Colonic mucosa (tissue), 4 donors: ENCODE measurements around the gene SLC5A2. TPM values are rescaled to one million over a fixed set of nuclear protein-coding genes. Genes with fewer than 3 reads are reported as not detected.

ENCODE experiments used
- DNase-seq: peaks from one replicate; pipeline ENCODE4 v3.0.0-alpha.2; 2020
- H3K27ac ChIP-seq: fragments of 200-600 bp; one replicate; pipeline ENCODE4 v1.8.0; 2021
- H3K27me3 ChIP-seq: fragments of 200-600 bp; one replicate; pipeline ENCODE4 v1.8.0; 2021
- H3K36me3 ChIP-seq: fragments of 200-600 bp; one replicate; pipeline ENCODE4 v1.8.0; 2021
- H3K4me1 ChIP-seq: fragments of 200-600 bp; one replicate; pipeline ENCODE4 v1.8.0; 2021; ENCODE audit warnings: mild to moderate bottlenecking
- H3K4me3 ChIP-seq: fragments of 200-600 bp; one replicate; pipeline ENCODE4 v1.8.0; 2021
- H3K9ac ChIP-seq, 2 donors: one replicate each; pipeline ENCODE4 v1.7.0; 2013; ENCODE audit warnings: control low read depth in 2 of 2, low read depth in 2 of 2, low read length in 2 of 2
- H3K9me3 ChIP-seq: fragments of 200-600 bp; one replicate; pipeline ENCODE4 v1.8.0; 2021
- intact Hi-C: fragments of 100-400 bp; cut with DNase I; formaldehyde crosslinking; loops from one replicate; pipeline ENCODE4 v1.14.1; 2022
- total RNA-seq, 2 donors: library from RNA; stranded (reverse); fragmentation: NEBNext Ultra II Directional in 1 of 2; extraction: Animal tissue kit (Norgen Biotek cat#: 25700) in 1 of 2; gene quantifications; one replicate each; pipeline ENCODE4 v1.2.1, GENCODE V29; 2021
- TF ChIP-seq, protein P1 (sequence below): fragments of 200-600 bp; IDR thresholded peaks from one replicate; pipeline ENCODE4 v1.8.0; 2022; ENCODE audit warnings: antibody characterized with exemption, mild to moderate bottlenecking
- donor health status: healthy.
- donor health status: DM: no; HTN: no; CAD: no.
- donor health status: DM: no; HTN: no; CAD: no.

Gene SLC5A2
- total RNA-seq, 2 donors from 2014 or later = 0.20 to 0.21 TPM

DNA sequence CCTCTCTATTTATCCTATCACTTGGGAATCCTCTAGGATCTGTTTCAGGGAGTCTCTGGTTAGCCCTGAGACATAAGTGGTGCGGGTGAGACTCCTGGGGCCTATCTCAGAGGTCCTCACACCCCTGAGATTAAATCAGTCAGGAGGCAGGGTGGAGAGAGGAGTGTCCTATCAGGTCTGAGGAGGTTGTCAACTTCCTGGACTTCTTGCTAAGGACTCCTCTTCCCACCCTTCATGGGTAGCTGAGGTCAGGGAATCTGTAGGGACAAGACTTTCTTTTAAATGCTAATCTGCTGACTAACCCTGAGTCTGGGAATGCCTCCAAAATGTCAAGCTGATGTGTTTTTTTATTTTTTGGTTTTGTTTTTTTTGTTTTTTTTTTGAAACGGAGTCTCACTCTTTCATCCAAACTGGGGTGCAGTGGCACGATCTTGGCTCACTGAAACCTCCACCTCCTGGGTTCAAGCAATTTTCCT is 30.3 kb upstream of the SLC5A2 start:
- TF ChIP-seq, protein P1, sequence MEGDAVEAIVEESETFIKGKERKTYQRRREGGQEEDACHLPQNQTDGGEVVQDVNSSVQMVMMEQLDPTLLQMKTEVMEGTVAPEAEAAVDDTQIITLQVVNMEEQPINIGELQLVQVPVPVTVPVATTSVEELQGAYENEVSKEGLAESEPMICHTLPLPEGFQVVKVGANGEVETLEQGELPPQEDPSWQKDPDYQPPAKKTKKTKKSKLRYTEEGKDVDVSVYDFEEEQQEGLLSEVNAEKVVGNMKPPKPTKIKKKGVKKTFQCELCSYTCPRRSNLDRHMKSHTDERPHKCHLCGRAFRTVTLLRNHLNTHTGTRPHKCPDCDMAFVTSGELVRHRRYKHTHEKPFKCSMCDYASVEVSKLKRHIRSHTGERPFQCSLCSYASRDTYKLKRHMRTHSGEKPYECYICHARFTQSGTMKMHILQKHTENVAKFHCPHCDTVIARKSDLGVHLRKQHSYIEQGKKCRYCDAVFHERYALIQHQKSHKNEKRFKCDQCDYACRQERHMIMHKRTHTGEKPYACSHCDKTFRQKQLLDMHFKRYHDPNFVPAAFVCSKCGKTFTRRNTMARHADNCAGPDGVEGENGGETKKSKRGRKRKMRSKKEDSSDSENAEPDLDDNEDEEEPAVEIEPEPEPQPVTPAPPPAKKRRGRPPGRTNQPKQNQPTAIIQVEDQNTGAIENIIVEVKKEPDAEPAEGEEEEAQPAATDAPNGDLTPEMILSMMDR = no peak
- Histone ChIP-seq H3K9ac (no peak overlapping the region), H3K27ac (peak overlapping the region; percentile 8), H3K36me3 (no peaks in the 10 kb centered on the region), H3K4me3 (no peak overlapping the region), H3K9me3 (no peaks in the 10 kb centered on the region), H3K4me1 (peaks cover 19% of the 10 kb centered on the region), H3K27me3 (no peaks in the 10 kb centered on the region)
- intact Hi-C loops = loop anchor here (10.0 kb wide), 2 partner anchors 268 to 412 kb away; partner anchors contain the start of gene FUS
- no peak for DNase-seq

DNA sequence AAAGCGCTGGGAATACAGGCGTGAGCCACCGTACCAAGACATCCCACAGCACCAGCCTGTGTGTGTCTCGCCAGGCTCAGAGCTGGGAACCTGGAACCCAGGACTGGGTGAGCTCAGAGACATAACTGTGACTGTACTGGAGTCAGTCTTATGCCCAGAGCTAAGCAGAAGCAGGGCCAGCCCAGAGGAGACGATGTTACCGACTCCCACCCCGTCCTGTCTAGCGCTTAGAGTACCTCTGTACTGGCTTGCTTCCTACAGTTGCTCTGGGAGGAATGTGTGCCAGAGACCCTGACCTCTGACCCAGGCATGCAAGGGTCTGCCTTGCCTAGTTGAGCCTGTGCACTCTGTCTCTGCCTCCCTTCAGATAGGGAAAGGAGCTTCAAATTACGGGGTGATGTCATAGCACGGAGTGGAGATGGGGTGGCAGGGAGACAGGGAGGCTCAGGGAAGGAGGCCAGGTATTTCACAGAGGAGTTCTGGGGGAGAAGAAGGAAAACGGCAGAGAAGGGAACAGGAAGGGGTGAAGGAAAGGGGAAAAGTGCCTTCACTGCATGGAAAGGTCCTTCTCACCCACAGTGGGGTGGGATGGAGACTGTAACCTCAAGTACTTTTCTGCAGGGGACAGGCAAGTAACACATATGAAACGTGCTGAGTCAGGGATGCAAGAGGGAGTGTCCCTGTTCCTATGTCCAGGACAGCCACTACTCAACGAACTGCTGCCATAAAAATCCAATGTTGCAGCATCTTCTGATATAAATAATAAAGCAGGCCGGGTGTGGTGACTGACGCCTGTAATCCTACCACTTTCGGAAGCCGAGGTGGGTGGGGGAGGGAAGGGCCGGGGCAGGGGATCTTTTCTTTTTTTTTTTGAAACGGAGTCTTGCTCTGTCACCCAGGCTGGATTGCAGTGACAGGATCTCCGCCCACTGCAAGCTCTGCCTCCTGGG is 29.4 kb upstream of the SLC5A2 start:
- peaks cover 22% of the 10 kb centered on the region for H3K4me1 ChIP-seq

DNA sequence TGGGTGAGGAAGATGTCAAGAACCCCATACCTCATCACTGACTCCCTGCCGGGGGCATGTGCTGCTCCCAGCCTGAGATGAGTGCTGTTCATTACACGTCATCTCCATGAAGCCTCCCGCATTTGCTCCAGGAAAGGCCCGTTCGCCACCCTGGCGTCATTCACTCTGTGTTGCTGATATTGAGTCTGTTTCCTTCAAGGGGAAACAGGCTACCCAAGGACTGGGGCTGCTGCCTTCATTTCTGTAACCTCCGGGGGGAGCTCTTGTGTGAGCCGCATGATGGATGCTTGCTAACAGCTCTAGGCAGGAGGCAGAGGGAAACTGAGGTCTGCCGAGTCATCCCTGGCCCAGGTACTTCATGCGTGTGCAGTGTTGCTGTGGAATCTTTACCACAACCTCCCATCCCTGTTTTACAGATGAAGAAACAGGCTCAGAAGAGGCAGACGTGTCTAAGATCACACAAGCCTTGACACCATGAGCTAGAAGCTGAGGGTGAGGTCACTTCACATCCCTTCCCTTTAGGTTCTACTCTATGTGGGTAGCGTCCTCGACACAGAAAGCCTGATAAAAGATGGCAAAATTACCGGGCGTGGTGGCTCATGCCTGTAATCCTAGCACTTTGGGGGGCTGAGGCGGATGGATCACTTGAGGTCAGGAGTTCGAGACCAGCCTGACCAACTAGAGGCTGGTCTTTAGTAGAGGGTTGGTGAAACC is 27.2 kb upstream of the SLC5A2 start:
- Histone ChIP-seq H3K4me3 (no peak overlapping the region), H3K36me3 (no peaks in the 10 kb centered on the region), H3K4me1 (peaks cover 27% of the 10 kb centered on the region), H3K9ac (peak overlapping the region in 1 of 2 donors; percentile 45), H3K9me3 (no peaks in the 10 kb centered on the region), H3K27me3 (no peaks in the 10 kb centered on the region), H3K27ac (no peak overlapping the region)
- intact Hi-C loops = loop anchor here (10.0 kb wide), 2 partner anchors 271 to 409 kb away; partner anchors contain the start of gene FUS
- TF ChIP-seq, protein P1 = no peak
- no peak for DNase-seq

More for the DNA sequence above, 29.4 kb upstream of the SLC5A2 start:
- Histone ChIP-seq H3K9me3 (no peaks in the 10 kb centered on the region), H3K36me3 (no peaks in the 10 kb centered on the region), H3K4me3 (no peak overlapping the region), H3K9ac (peak overlapping the region in 1 of 2 donors; percentile 26), H3K27me3 (no peaks in the 10 kb centered on the region), H3K27ac (peak overlapping the region; percentile 27)
- intact Hi-C loops = loop anchor here (10.0 kb wide), 2 partner anchors 269 to 411 kb away; partner anchors contain the start of gene FUS
- no peak for DNase-seq
- TF ChIP-seq, protein P1 = no peak

DNA sequence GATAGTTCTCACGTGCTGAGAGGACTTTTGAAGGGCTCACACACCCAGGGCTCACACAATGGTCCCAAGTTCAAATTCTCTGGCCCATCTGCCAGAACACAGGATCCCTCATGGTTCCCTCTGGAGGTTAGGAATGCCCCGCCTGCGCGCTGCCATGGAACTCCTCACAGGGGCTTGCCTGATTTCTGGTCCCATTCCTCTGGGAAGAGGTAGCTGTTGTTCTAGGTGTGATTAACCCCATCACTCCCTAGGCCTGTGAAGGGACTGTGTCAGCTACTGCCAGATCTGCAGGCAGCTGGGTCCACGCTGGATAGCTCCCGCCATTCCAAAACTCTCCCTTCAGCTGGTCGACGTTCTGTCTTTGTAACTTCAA is 25.9 kb upstream of the SLC5A2 start:
- H3K4me1 ChIP-seq = peaks cover 27% of the 10 kb centered on the region
- H3K9me3 ChIP-seq = no peaks in the 10 kb centered on the region
- H3K36me3 ChIP-seq = no peaks in the 10 kb centered on the region
- H3K9ac ChIP-seq = no peak overlapping the region
- intact Hi-C loops = loop anchor here (10.0 kb wide), 2 partner anchors 272 to 408 kb away; partner anchors contain the start of gene FUS
- no peak overlapping the region for H3K27ac ChIP-seq
- DNase-seq = no peak
- H3K4me3 ChIP-seq = no peak overlapping the region
- TF ChIP-seq, protein P1 = no peak
- H3K27me3 ChIP-seq = no peaks in the 10 kb centered on the region
